Activated naive CD8-positive, alpha-beta T cell treated with anti-CD3 and anti-CD28 coated beads, Interleukin-2, amount 10 ng/mL, durations not matched to agents 7 days and 5 days (primary cell): ENCODE measurements around the gene BCL2L12. TPM values are rescaled to one million over a fixed set of nuclear protein-coding genes. Genes with fewer than 3 reads are reported as not detected.

Source experiments
- ATAC-seq: fragments of 150-1000 bp; cut with Tn5 transposase; one replicate; pipeline ENCODE4 v1.10.0; 2021; ENCODE audit warnings: low read depth, moderate library complexity
- POLR2A ChIA-PET: fragments of 350-600 bp; sonication (Branson Sonifier 250); formaldehyde crosslinking; loops from one replicate; lab custom pipeline; 2021; ENCODE audit warnings: antibody characterized with exemption; lab: Charles Lee
- DNase-seq: peaks from one replicate; pipeline ENCODE4 v3.0.0; 2021
- H3K27ac Mint-ChIP-seq: one replicate; pipeline ENCODE4 v1.8.0; 2022; ENCODE audit warnings: mild to moderate bottlenecking, mixed read lengths
- H3K27me3 Mint-ChIP-seq: one replicate; pipeline ENCODE4 v1.8.0; 2022; ENCODE audit warnings: mild to moderate bottlenecking, moderate library complexity, mixed read lengths
- H3K36me3 Mint-ChIP-seq: one replicate; pipeline ENCODE4 v1.8.0; 2021; ENCODE audit warnings: mild to moderate bottlenecking, mixed read lengths
- H3K4me1 Mint-ChIP-seq: one replicate; pipeline ENCODE4 v1.8.0; 2021; ENCODE audit warnings: mixed read lengths
- H3K4me3 Mint-ChIP-seq: one replicate; pipeline ENCODE4 v1.8.0; 2022; ENCODE audit warnings: mild to moderate bottlenecking, moderate library complexity, mixed read lengths
- H3K9me3 Mint-ChIP-seq: one replicate; pipeline ENCODE4 v1.8.0; 2021; ENCODE audit warnings: mixed read lengths
- total RNA-seq, 2 experiments: library from RNA; stranded (reverse); gene quantifications; one replicate each; pipeline ENCODE4 v1.2.3, GENCODE V29; 2021

Gene BCL2L12
- total RNA-seq, 2 experiments from 2014 or later = 63.4 to 71.3 TPM

DNA sequence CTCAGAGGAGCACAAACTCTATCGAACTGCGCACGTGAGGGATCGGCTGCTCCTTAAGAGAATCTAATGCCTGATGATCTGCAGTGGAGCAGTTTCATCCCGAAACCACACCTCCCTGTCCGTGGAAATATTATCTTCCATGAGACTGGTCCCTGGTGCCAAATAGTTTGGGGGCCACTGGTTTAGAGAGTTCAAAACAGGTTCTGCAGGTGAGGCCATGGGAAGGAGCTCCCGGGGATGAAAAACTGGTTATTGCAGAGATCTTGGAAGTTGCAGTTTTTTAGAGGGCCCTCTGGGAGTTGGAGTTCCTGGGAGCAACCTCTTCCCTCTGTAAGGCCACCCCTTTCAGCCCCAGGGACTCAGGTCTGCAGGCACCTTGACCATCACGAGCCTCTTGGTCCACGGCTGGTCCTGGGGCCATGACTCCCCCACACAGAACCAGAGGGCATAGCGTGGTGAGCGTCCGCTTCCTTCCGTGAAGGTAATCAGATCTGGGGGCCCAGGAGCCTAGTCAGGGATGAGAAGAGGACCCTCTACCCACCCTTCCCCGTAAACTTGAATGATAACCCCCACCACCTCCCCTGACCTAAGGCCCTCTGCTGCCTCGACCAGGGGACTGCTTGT is 5.3 kb upstream of the BCL2L12 start:
- Mint-ChIP-seq H3K27ac (no peak overlapping the region), H3K4me1 (peaks cover 13% of the 10 kb centered on the region), H3K9me3 (no peaks in the 10 kb centered on the region), H3K27me3 (no peaks in the 10 kb centered on the region), H3K4me3 (no peak overlapping the region), H3K36me3 (peaks cover 8% of the 10 kb centered on the region)
- DNase-seq (no peak), ATAC-seq (no peak)
- POLR2A ChIA-PET = interaction anchor here (1.0 to 1.3 kb wide), 3 partner anchors 12 to 20 kb away, joined by 3 to 5 read pairs (median 3); no protein-coding TSS in a partner anchor

DNA sequence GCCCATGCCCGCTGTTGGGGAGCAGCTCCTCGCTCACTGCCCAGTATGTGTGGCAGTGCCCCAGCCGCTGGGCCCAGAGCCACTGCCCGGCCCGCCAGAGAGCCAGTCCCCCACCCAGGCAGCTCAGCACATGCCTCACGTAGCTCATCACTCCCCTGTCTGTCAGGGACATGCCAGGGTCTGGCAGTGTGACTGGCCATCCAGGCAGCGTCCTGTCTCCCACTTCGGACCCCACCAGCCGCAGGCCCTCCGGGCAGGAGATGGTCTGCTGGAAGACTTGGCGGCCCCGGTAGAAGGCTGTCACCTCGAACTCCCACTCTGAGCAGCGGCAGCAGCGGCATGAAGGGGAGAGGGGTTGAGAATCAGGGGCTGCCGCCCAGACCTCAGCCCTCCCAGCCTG is 3.7 kb upstream of the BCL2L12 start:
- Mint-ChIP-seq H3K27me3 (no peaks in the 10 kb centered on the region), H3K36me3 (peaks cover 5% of the 10 kb centered on the region), H3K4me1 (peaks cover 17% of the 10 kb centered on the region), H3K27ac (no peak overlapping the region), H3K9me3 (no peaks in the 10 kb centered on the region), H3K4me3 (no peak overlapping the region)
- POLR2A ChIA-PET = interaction anchor here (1.3 to 3.9 kb wide), 2 partner anchors 19 to 21 kb away, joined by 3 to 46 read pairs; partner anchors contain the start of genes RRAS and SCAF1
- ATAC-seq = no peak
- no peak for DNase-seq

DNA sequence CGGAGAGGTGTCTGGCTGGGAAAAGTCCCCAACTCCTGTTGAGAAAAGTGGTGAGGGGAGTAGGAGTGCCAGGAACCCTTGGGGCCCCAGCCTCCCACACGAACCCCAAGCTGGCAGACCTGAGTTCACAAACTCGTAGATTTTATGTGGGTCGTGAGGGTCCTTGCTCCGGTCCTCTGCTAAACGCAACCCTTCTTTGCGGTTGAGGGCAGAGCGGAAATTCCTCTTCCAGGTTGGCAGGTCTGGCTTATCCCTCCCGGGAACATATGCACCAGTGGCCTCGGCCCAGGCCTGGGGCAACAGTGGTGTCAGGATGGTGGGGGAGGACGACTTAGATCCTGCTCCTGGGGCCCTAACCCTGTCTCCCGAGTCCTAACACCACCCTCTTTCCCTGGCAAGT is 2.5 kb upstream of the BCL2L12 start:
- Mint-ChIP-seq H3K4me1 (peaks cover 23% of the 10 kb centered on the region), H3K9me3 (no peaks in the 10 kb centered on the region), H3K27me3 (no peaks in the 10 kb centered on the region), H3K36me3 (peaks cover 2% of the 10 kb centered on the region), H3K27ac (peak overlapping the region; percentile 93), H3K4me3 (peak overlapping the region; percentile 94)
- DNase-seq = no peak
- ATAC-seq = no peak
- POLR2A ChIA-PET = interaction anchor here (1.2 to 3.9 kb wide), 3 partner anchors 14 to 83 kb away, joined by 3 to 46 read pairs (median 23); partner anchors contain the start of genes NOSIP, PRMT1, RRAS and SCAF1

DNA sequence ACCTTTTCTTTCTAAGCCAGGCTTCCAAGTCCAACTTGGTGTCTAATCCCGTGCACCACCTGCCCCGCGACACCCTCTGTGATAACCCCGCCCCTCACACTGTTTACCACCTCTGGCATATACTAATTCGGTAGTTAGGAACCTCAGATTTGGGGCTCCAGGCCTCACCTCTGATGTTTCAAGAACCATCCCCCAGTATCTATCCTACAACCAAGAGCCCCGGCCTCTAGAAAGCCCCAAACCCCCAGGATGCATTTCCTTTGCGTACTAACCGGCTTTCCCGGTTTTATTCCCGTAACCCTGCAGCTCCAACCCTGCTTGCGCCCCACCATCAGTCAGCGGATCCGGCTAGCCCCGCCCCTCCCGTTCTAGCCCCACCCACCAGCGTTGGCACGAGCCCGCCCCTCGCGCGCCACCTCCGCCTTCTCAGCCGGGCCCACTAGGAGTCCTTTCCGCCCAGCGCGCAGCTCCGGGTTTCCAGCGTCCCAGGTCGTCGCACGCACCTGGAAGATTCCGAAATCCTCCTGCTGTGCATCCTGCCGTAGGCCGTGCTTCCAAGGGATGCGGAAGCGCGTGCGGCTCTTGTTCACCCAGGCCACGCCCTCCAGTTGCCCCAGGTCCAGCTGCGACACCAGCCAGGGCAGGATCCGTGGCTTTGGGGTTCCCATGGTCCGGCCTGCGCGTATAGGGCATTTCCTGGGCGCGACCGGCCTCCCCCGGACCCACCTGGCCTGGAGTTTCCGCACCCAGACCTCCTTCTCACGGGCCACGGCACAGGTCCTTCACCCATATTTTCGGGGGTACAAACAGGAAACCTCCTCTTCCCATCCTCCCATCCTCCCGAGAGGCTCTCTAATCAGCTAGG is 1.3 kb upstream of the BCL2L12 start:
- H3K4me1 Mint-ChIP-seq = peaks cover 25% of the 10 kb centered on the region
- DNase-seq (peak; percentile 90), ATAC-seq (peak; percentile 59)
- peak overlapping the region; percentile 94 for H3K4me3 Mint-ChIP-seq
- POLR2A ChIA-PET = interaction anchor here (0.6 to 3.9 kb wide), 12 partner anchors 8 to 169 kb away, joined by 3 to 46 read pairs (median 3); partner anchors contain the start of genes NOSIP, PRMT1, PRR12 and PRRG2
- peak overlapping the region; percentile 93 for H3K27ac Mint-ChIP-seq
- H3K36me3 Mint-ChIP-seq = peaks cover 2% of the 10 kb centered on the region
- no peaks in the 10 kb centered on the region for H3K9me3 Mint-ChIP-seq
- H3K27me3 Mint-ChIP-seq = no peaks in the 10 kb centered on the region

DNA sequence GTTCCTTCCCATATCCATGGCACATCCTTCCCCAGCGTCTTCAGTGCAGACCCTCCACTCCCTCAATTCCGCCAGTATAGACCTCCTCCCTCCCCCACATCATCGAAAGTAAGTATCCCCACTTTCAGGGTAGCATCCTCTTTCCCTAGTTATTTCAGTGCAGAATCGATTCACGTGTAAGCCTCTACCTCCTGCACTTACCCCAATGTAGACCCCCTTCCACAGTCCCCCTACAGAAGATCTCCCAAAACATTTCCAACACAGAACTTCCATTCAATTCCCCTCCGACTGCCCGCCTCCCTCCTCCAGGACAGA is 740 bp upstream of the BCL2L12 start:
- POLR2A ChIA-PET = interaction anchor here (0.6 to 3.9 kb wide), 11 partner anchors 9 to 169 kb away, joined by 3 to 46 read pairs (median 3); partner anchors contain the start of genes PRMT1, PRR12, PRRG2 and RCN3

DNA sequence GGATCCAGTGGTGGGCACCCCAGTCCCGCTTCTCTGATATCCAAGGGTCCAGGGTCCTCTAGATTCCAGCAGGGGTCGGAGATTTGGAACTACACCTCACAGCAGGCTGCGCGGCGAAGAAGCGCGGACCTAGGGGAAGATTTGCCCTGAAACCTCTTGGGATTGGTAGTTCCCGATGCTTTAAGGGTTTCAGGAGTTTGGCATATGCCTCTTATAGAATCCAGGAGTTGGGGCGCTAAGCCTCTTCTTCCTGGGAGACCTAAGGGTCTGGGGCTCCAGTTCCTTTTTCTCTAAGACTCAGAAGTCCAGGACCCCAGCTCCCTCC is 349 bp downstream of the BCL2L12 start:
- peaks cover 25% of the 10 kb centered on the region for H3K4me1 Mint-ChIP-seq
- POLR2A ChIA-PET = interaction anchor here (1.0 to 3.9 kb wide), 7 partner anchors 10 to 170 kb away, joined by 3 to 46 read pairs (median 4); partner anchors contain the start of genes PRMT1, PRR12, RRAS and SCAF1
- H3K4me3 Mint-ChIP-seq = peak overlapping the region; percentile 94
- DNase-seq (no peak), ATAC-seq (no peak)
- no peaks in the 10 kb centered on the region for H3K9me3 Mint-ChIP-seq
- H3K27ac Mint-ChIP-seq = peak overlapping the region; percentile 93
- no peaks in the 10 kb centered on the region for H3K27me3 Mint-ChIP-seq
- H3K36me3 Mint-ChIP-seq = peaks cover 2% of the 10 kb centered on the region

More for the DNA sequence above, 740 bp upstream of the BCL2L12 start:
- H3K4me3 Mint-ChIP-seq = peak overlapping the region; percentile 94
- peaks cover 25% of the 10 kb centered on the region for H3K4me1 Mint-ChIP-seq
- no peak for DNase-seq
- H3K36me3 Mint-ChIP-seq = peaks cover 2% of the 10 kb centered on the region
- H3K9me3 Mint-ChIP-seq = no peaks in the 10 kb centered on the region
- ATAC-seq = no peak
- no peaks in the 10 kb centered on the region for H3K27me3 Mint-ChIP-seq
- H3K27ac Mint-ChIP-seq = peak overlapping the region; percentile 93

DNA sequence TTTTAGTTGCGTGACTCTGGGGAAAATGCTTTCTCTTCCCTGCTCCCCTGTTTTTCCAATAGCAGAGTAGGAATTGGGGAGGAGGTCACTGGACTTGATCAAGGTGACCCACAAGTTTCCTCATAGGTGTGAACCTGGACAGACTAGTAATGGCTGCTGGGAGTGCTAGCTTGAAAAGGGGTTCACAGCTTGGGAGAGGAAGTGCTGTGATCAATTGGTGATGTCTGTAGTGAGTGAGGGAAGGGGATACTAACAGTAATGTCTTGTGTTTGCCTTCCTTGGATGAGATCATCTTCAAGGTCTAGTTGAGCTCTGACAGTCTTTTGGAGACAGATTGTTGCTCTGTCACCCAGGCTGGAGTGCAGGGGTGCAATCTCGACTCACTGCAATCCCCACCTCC is 1.7 kb downstream of the BCL2L12 start:
- no peak for DNase-seq
- POLR2A ChIA-PET = interaction anchor here (1.2 to 3.5 kb wide), 2 partner anchors 9 to 168 kb away, joined by 4 to 18 read pairs; partner anchors contain the start of gene PRMT1
- Mint-ChIP-seq H3K27me3 (no peaks in the 10 kb centered on the region), H3K9me3 (no peaks in the 10 kb centered on the region), H3K27ac (peak overlapping the region; percentile 93), H3K4me1 (peaks cover 32% of the 10 kb centered on the region), H3K4me3 (peak overlapping the region; percentile 94), H3K36me3 (peaks cover 9% of the 10 kb centered on the region)
- ATAC-seq = no peak

DNA sequence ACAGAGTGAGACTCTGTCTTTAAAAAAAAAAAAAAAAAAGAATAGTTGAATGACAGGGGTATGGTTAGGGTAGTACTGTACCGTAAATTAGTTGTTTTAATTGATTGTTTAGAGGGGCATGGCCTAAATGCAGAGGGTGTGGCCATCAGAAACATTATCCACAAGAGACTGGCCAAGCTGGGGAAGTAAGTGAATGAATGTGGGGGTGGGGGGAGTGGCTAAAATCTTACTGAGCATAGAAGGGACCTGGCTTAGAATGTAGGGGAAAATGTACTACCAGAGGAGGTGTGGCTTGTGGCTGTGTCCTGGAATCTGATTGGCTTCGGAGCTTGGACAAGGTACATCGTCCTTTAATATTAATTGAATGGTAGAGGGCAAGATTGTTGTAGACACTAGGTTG is 3.8 kb downstream of the BCL2L12 start:
- H3K27me3 Mint-ChIP-seq = no peaks in the 10 kb centered on the region
- no peak overlapping the region for H3K4me3 Mint-ChIP-seq
- peaks cover 24% of the 10 kb centered on the region for H3K4me1 Mint-ChIP-seq
- H3K9me3 Mint-ChIP-seq = no peaks in the 10 kb centered on the region
- no peak for DNase-seq
- no peak overlapping the region for H3K27ac Mint-ChIP-seq
- no peak for ATAC-seq
- peaks cover 10% of the 10 kb centered on the region for H3K36me3 Mint-ChIP-seq
- POLR2A ChIA-PET = interaction anchor here (3.5 kb wide), 1 partner anchor 7 kb away, joined by 18 read pairs; the partner anchor contains the start of gene PRMT1

DNA sequence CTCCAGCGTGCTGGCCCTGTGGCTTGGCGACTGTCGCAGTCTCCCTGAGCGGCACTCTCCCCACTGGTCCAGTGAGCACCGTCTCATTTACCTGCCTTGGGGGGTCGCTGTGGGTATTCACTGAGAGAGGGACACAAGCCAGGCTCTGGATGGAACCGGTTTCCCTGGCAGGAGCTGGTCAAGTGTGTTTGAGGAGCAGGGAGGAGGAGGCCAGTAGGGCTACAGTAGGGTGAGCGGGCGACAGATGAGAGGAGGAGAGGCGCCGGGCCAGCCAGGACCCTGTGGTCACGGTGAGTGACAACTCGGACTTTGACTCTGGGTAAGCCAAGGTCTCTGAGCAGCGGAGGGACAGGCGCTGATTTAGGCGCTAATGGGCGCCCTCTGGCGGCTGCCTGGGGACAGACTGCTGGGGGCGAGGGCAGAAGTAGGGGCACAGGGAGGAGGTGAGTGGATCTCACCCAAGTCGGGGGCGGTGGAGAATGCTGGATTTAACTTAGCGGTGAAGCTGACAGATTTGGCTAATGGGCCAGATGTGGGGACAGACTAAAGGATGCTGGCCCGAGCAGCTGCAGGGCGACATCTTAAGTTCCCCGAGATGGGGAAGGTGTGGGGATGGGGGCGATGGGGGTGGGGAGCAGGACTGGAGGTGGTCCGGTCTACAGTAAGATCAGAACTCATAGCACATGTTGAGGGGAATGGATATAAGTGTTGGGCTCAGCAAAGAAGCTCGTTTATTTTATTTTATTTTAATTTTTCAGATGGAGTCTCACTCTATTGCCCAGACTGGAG is 6.6 kb downstream of the BCL2L12 start:
- Mint-ChIP-seq H3K27ac (peak overlapping the region; percentile 65), H3K4me3 (no peak overlapping the region)

DNA sequence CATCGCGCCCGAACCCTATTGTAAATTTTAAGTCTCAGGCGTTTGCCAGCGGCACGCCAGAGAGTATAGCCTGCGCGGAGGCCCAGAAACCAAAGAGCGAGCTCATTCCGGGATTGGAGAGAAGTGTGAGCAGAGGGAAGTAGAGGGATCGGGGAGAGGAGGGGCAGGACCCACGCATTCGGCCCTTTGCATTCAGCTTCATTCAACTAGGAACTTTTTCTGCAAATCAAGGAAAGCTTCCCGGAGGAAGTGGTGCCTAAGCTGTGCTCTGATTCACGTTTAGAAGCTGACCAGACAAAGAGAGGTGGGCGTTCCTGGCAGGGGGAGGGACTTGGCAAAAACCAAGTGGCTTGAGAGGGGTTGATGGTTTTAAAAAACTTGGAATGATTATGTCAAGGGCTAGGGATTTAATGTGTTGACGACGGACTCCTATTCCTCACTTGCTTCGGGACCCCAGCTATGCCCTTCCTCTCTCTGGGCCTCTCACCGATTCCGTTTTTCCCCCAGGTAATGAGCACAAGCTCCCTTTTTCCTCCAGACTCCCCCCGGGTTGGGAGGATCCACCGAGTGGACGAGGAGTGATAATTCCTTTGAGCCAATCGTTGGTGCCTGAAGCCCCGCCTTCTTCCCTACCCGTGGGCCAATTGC is 10.5 kb downstream of the BCL2L12 start:
- POLR2A ChIA-PET = interaction anchor here (0.6 to 3.3 kb wide), 23 partner anchors 8 to 341 kb away, joined by 3 to 23 read pairs (median 4); partner anchors contain the start of genes ALDH16A1, BCL2L12, CD37 and IRF3
- no peaks in the 10 kb centered on the region for H3K9me3 Mint-ChIP-seq
- peak overlapping the region; percentile 97 for H3K27ac Mint-ChIP-seq
- H3K4me3 Mint-ChIP-seq = peak overlapping the region; percentile 99
- H3K4me1 Mint-ChIP-seq = peaks cover 25% of the 10 kb centered on the region
- DNase-seq (no peak), ATAC-seq (no peak)
- no peaks in the 10 kb centered on the region for H3K27me3 Mint-ChIP-seq
- peaks cover 11% of the 10 kb centered on the region for H3K36me3 Mint-ChIP-seq

More for the DNA sequence above, 6.6 kb downstream of the BCL2L12 start:
- Mint-ChIP-seq H3K36me3 (peaks cover 11% of the 10 kb centered on the region), H3K4me1 (peaks cover 19% of the 10 kb centered on the region), H3K9me3 (no peaks in the 10 kb centered on the region), H3K27me3 (no peaks in the 10 kb centered on the region)
- no peak for ATAC-seq
- POLR2A ChIA-PET = interaction anchor here (0.5 to 1.4 kb wide), 3 partner anchors 82 to 1248 kb away, joined by 3 to 4 read pairs (median 3); partner anchors contain the start of gene PRR12
- DNase-seq = peak; percentile 83

DNA sequence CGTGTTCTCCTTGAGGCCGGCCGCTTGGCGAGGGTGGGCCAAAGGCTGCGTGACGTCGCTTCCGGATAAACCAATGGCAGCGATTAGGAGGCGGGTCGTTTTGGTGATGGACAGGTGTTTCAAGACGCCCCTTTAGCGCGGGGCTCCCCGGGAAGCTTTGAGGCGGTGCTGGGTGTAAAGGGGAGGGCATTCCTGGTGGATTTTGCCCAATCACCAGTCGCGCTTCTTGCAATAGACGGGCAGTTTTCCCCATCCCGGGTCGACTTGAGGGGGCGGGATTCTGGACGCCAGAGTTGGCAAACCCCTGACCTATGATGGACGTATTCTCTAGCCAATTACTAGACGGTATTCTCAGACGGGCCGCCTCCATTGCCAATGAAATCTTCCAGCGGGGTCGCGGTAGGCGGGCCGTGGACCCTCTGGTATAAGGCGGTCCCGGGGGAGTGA is 11.1 kb downstream of the BCL2L12 start:
- DNase-seq (peak; percentile 94), ATAC-seq (peak; percentile 77)
- H3K27me3 Mint-ChIP-seq = no peaks in the 10 kb centered on the region
- H3K9me3 Mint-ChIP-seq = no peaks in the 10 kb centered on the region
- H3K36me3 Mint-ChIP-seq = peaks cover 9% of the 10 kb centered on the region
- H3K4me1 Mint-ChIP-seq = peaks cover 25% of the 10 kb centered on the region
- POLR2A ChIA-PET = interaction anchor here (0.6 to 3.3 kb wide), 22 partner anchors 8 to 224 kb away, joined by 3 to 23 read pairs (median 4); partner anchors contain the start of genes ALDH16A1, BCL2L12, IRF3 and NOSIP
- peak overlapping the region; percentile 97 for H3K27ac Mint-ChIP-seq
- H3K4me3 Mint-ChIP-seq = peak overlapping the region; percentile 99
